WERI-Rb-1 (cell line): ENCODE results near the gene TRPV4.

Experiments
- DNase-seq: peaks from one replicate; pipeline ENCODE4 v3.0.0-alpha.2; 2020
- H3K27ac ChIP-seq: fragments of 250-450 bp; sonication (Bioruptor Pico); 2 replicates; pipeline ENCODE4 v1.5.1; 2020; ENCODE audit warnings: mild to moderate bottlenecking, moderate library complexity
- H3K27me3 ChIP-seq: fragments of 250-450 bp; sonication (Bioruptor Pico); 2 replicates; pipeline ENCODE4 v1.5.1; 2021; ENCODE audit warnings: mild to moderate bottlenecking, low read depth, moderate library complexity; ENCODE audit not compliant: insufficient read depth, severe bottlenecking
- H3K36me3 ChIP-seq: fragments of 250-450 bp; sonication (Bioruptor Pico); 2 replicates; pipeline ENCODE4 v1.5.1; 2020; ENCODE audit warnings: mild to moderate bottlenecking, moderate library complexity
- H3K4me3 ChIP-seq: 2 replicates; pipeline ENCODE4 v1.5.1; 2011; ENCODE audit warnings: low read depth, mild to moderate bottlenecking, control low read depth, low read length
- H3K9me3 ChIP-seq: fragments of 250-450 bp; sonication (Bioruptor Pico); 2 replicates; pipeline ENCODE4 v1.5.1; 2021; ENCODE audit warnings: mild to moderate bottlenecking, moderate library complexity; ENCODE audit not compliant: severe bottlenecking
- CTCF ChIP-seq: IDR thresholded peaks from 2 replicates; pipeline ENCODE4 v1.5.1; 2011; ENCODE audit warnings: low read depth, mild to moderate bottlenecking, control low read depth, inconsistent platforms, low read length

Gene TRPV4

GRCh38 chr12:109764776-109765445 lies 68.3 kb downstream of the TRPV4 start:
- H3K27me3 ChIP-seq = no peaks in the 10 kb centered on the region
- no peak for TF ChIP-seq CTCF
- no peak overlapping the region for H3K4me3 ChIP-seq
- peaks cover 66% of the 10 kb centered on the region for H3K36me3 ChIP-seq
- H3K27ac ChIP-seq = no peak overlapping the region
- peak; percentile 3 for DNase-seq
- no peaks in the 10 kb centered on the region for H3K9me3 ChIP-seq

- no peaks in the 10 kb centered on the region for H3K9me3 ChIP-seq
- H3K27ac ChIP-seq = no peak overlapping the region
- no peak overlapping the region for H3K4me3 ChIP-seq
- DNase-seq = peak; percentile 23
- peak; percentile 47; the same call in 1 of the 2 replicates for TF ChIP-seq CTCF
- H3K36me3 ChIP-seq = peaks cover 64% of the 10 kb centered on the region
- H3K27me3 ChIP-seq = no peaks in the 10 kb centered on the region
Observed at GRCh38 chr12:109764123-109764522, 69.1 kb downstream of the TRPV4 start.

GRCh38 chr12:109763201-109763841 lies 69.9 kb downstream of the TRPV4 start:
- H3K9me3 ChIP-seq = no peaks in the 10 kb centered on the region
- H3K4me3 ChIP-seq = no peak overlapping the region
- no peaks in the 10 kb centered on the region for H3K27me3 ChIP-seq
- peaks cover 59% of the 10 kb centered on the region for H3K36me3 ChIP-seq
- DNase-seq = peak; percentile 4
- H3K27ac ChIP-seq = no peak overlapping the region
- no peak for TF ChIP-seq CTCF

- DNase-seq = no peak
- Histone ChIP-seq H3K27me3 (no peaks in the 10 kb centered on the region), H3K27ac (no peak overlapping the region), H3K4me3 (no peak overlapping the region), H3K36me3 (peaks cover 54% of the 10 kb centered on the region), H3K9me3 (no peaks in the 10 kb centered on the region)
- no peak for TF ChIP-seq CTCF
Observed at GRCh38 chr12:109762673-109763191, 70.5 kb downstream of the TRPV4 start.

GRCh38 chr12:109762071-109762672 lies 71.0 kb downstream of the TRPV4 start:
- no peak overlapping the region for H3K27ac ChIP-seq
- DNase-seq = no peak
- H3K36me3 ChIP-seq = peaks cover 49% of the 10 kb centered on the region
- no peak for TF ChIP-seq CTCF
- H3K4me3 ChIP-seq = no peak overlapping the region
- no peaks in the 10 kb centered on the region for H3K27me3 ChIP-seq
- no peaks in the 10 kb centered on the region for H3K9me3 ChIP-seq
